Measurements from ENCODE around the gene TBL1X.
A peak's percentile ranks its signal among the peaks of the same experiment; 100 is the strongest.
"Not testable (repeated sequence)": the region's sequence is repeated elsewhere in the genome, so short reads cannot be mapped to it uniquely, and the experiment has no call there.

Gene TBL1X

GRCh38 chrX:9765737-9766097, 300.9 kb downstream of the TBL1X start, which contains the start of gene GPR143:
GPR143 (minus strand) TSS chrX:9765847; CDS start chrX:9765817, 30 bp downstream.
- no peak for DNase-seq (ENCODE audit: low spot score)

GRCh38 chrX:9767375-9767774, 302.5 kb downstream of the TBL1X start:
- DNase-seq (ENCODE audit: low spot score), result peak; percentile 64

GRCh38 chrX:9768321-9768839, 303.5 kb downstream of the TBL1X start:
- DNase-seq (ENCODE audit: low spot score), result not testable (repeated sequence)

- DNase-seq (ENCODE audit: low spot score), result no peak
Measured at GRCh38 chrX:9770319-9770718, 305.5 kb downstream of the TBL1X start.

GRCh38 chrX:9772943-9773342, 308.1 kb downstream of the TBL1X start:
- DNase-seq (ENCODE audit: low spot score), result no peak

GRCh38 chrX:9775930-9776329, 311.1 kb downstream of the TBL1X start:
- DNase-seq (ENCODE audit: low spot score), result no peak

- peak; percentile 56 for DNase-seq (ENCODE audit: low spot score)
Measured at GRCh38 chrX:9781941-9782340, 317.1 kb downstream of the TBL1X start.

- DNase-seq (ENCODE audit: low spot score), result no peak
Measured at GRCh38 chrX:9784332-9784731, 319.5 kb downstream of the TBL1X start.

GRCh38 chrX:9785254-9785943, 320.5 kb downstream of the TBL1X start:
- no peak for DNase-seq (ENCODE audit: low spot score)

- DNase-seq (ENCODE audit: low spot score), result peak; percentile 24
Measured at GRCh38 chrX:9785944-9786797, 321.3 kb downstream of the TBL1X start, which contains the start of gene SHROOM2. SHROOM2 (plus strand) TSS chrX:9786429; CDS start chrX:9786546, 117 bp downstream.

GRCh38 chrX:9786798-9787635, 322.2 kb downstream of the TBL1X start:
- peak; percentile 21 for DNase-seq (ENCODE audit: low spot score)

- DNase-seq (ENCODE audit: low spot score), result no peak
Measured at GRCh38 chrX:9788911-9789310, 324.1 kb downstream of the TBL1X start.

GRCh38 chrX:9789555-9789954, 324.7 kb downstream of the TBL1X start:
- DNase-seq (ENCODE audit: low spot score), result no peak

Measured in SW480 (cell line).